SJSA1 (cell line): ENCODE results near the gene WNT7B. TPM values are rescaled to one million over a fixed set of nuclear protein-coding genes. Genes with fewer than 3 reads are reported as not detected.

ENCODE experiments used
- DNase-seq, 2 experiments: peaks; one replicate each; pipeline ENCODE4 v3.0.0-alpha.2; 2015 to 2020; ENCODE audit warnings: low spot score in 2 of 2, low read depth in 1 of 2
- H3K27ac ChIP-seq: fragments of 250-450 bp; sonication (Bioruptor Pico); 2 replicates; pipeline ENCODE4 v1.5.1; 2020; ENCODE audit warnings: mild to moderate bottlenecking, moderate library complexity
- H3K27me3 ChIP-seq: fragments of 250-450 bp; sonication (Bioruptor Pico); replicated peaks from 2 replicates; pipeline ENCODE4 v1.5.1; 2020; ENCODE audit warnings: mild to moderate bottlenecking, moderate library complexity
- H3K36me3 ChIP-seq: fragments of 250-450 bp; sonication (Bioruptor Pico); 2 replicates; pipeline ENCODE4 v1.5.1; 2020; ENCODE audit warnings: mild to moderate bottlenecking
- H3K4me1 ChIP-seq: fragments of 250-450 bp; sonication (Bioruptor Pico); replicated peaks from 2 replicates; pipeline ENCODE4 v1.6.1; 2021; ENCODE audit warnings: mild to moderate bottlenecking
- H3K4me3 ChIP-seq: fragments of 250-450 bp; sonication (Bioruptor Pico); 2 replicates; pipeline ENCODE4 v1.5.1; 2020; ENCODE audit warnings: mild to moderate bottlenecking
- H3K9me3 ChIP-seq: fragments of 250-450 bp; sonication (Bioruptor Pico); replicated peaks from 2 replicates; pipeline ENCODE4 v1.5.1; 2020; ENCODE audit warnings: mild to moderate bottlenecking
- total RNA-seq: library from RNA; depleted of rRNA; stranded (reverse); fragments of >200 nt; shearing (Covaris generic); gene quantifications from 2 replicates; pipeline ENCODE4 v1.2.3, GENCODE V29; 2014

Gene WNT7B
- total RNA-seq, 1 experiment from 2014 or later = 0.18 TPM

DNA sequence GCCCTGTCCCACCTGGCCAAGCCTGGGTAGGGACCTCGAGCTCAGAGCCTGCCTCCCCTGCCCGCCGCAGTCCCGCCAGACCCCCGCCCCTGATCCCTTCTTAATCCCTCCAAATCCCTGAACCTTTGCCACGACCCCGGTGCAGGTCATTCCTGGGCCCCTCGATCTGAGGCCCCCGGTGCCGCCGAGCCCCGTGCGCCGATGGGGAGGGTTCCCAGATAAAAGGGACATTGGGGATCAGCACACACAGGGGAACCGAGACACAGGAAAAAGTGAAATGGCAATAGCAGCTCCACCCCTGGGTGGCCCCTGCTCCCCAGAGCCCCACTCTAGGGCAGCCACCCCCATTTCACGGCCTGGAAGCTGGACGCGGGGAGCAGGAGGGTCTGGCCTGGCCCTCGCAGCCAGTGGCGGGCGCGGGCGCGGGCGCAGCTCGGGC lies 1.3 kb upstream of the WNT7B start:
- DNase-seq = no peak
- H3K4me1 ChIP-seq = peaks cover 36% of the 10 kb centered on the region
- 0 out of 2 replicates have a peak, but pooled peaks cover 2% of the 10 kb centered on the region for H3K9me3 ChIP-seq
- peak overlapping the region; percentile 51 for H3K4me3 ChIP-seq
- peaks cover 46% of the 10 kb centered on the region for H3K27me3 ChIP-seq
- no peaks in the 10 kb centered on the region for H3K36me3 ChIP-seq
- no peak overlapping the region for H3K27ac ChIP-seq

DNA sequence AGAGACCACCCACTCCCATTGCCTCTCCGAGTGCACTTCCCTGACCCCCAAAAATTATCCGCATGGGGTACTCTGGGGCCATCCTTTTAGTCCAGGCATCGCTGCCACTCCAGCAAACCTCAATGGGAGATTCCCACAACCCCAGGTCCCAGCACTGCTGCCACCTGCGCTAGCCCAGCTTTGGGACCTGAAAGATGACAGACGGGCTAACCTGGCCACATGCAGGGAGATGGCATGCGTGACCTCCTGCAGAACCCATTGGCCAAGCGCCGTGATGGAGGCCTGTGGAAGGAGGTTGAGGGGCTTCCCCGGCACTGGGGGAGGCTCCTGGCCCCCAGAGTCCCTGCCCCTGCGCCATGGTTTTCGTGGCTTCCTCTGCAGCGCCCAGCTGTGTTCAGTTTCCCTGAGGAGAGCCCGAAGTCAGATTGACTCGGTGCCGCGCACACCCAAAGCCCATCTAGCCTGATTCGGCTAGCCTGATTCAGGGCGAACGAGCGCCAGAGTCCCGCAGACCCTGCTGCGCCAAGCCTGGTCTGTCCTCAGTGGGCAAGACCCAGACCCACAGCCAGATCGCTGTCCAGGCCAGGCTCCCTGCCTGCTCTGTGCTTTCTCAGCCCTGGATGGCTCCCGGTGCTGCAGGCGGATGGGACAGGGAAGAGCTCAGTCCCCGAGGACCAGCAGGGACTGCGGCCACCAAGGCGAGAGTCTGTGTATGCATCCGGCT lies 751 bp upstream of the WNT7B start:
- peaks cover 52% of the 10 kb centered on the region for H3K27me3 ChIP-seq
- 0 out of 2 replicates have a peak, but pooled peaks cover 2% of the 10 kb centered on the region for H3K9me3 ChIP-seq
- no peaks in the 10 kb centered on the region for H3K36me3 ChIP-seq
- peaks cover 36% of the 10 kb centered on the region for H3K4me1 ChIP-seq
- DNase-seq = peak in 1 of 2 experiments; percentile 37
- H3K27ac ChIP-seq = no peak overlapping the region
- H3K4me3 ChIP-seq = no peak overlapping the region

DNA sequence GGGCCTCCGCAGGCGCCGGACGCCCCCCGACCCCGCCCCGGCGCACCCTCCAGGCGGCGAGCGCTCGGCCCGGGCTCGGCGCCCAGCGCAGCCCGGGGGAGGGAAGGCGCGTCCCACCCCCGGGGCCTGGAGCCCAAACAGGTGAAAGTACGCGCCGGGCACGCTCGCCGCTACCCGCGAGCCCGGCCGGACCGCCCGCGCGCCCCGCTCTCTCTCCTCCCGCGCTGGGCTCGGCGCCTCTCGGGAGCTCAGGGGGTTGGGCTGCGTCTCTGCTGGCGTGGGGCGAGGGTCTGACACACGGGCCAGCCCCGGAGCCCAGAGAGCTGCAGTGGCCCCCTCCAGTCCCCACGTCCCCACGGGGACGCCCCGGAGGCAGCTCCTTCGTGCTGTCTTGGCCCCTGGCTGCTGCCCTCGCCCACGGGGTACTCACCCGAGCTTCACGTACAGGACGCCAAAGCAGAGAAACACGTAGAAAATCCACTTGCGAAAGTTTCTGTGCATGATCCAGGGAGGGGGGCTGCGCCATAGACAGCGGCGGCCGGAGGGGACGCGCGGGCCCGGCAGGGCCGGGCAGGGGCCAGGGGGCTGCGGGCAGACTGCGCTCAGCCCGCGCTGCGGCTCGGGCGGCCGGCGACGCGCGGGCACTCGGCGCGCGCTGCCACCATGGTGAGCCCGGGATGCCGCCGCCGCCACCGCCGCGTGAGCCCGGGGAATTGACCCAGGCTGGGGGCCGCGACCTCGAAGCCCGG lies 534 bp downstream of the WNT7B start:
- DNase-seq = no peak

DNA sequence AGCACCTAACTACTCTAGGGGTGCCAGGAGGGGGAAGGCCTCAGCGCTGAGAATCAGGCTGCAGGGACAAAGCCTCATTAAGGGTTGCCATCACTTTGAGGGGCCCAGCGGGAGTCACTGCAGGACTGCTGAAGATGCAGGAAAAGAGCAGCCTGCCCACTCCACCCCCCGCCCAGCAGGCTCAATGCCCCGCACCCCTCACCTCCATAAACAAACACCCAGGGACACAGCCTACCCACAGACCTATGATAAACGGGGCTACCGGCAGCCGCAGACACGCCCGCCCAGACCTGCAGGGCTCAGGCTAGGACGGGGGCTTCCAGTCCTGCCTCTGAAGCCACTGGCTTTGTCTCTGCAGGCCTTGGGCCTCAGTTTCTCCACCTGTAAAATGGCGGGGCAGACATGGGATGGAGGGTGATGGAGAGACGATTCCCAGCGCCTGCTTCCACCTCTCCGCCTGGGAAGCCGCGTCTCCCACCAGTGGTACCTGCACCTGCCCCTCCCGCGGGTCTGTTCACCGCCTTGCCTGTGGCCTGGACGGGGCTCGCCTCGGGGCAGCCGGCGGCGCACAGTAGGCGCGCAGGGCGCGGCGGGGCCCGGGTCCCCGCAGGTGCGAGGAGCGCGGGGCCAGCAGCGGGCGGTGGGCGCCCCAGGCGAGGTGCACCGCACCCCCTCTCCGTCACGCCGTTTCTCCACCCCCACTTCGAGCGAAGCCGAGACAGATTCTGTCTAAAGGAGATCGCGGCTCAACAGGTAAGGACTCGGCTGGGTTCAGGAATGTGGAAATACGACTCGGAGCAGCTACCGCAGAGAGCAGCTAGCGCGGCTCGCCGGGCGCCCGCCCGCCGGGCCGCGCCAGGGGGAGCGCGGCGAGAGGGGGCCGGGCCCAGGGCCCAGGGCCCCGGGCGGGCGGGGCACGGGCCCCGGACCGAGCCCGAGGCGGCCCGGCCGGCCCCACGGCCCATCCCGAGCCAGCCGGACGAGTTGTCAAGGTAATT lies 1.5 kb downstream of the WNT7B start:
- no peak overlapping the region for H3K27ac ChIP-seq
- H3K9me3 ChIP-seq = 0 out of 2 replicates have a peak, but pooled peaks cover 6% of the 10 kb centered on the region
- H3K4me1 ChIP-seq = peaks cover 58% of the 10 kb centered on the region
- peaks cover 67% of the 10 kb centered on the region for H3K27me3 ChIP-seq
- H3K4me3 ChIP-seq = no peak overlapping the region
- H3K36me3 ChIP-seq = no peaks in the 10 kb centered on the region
- no peak for DNase-seq

More for the DNA sequence above, 534 bp downstream of the WNT7B start:
- H3K9me3 ChIP-seq = 0 out of 2 replicates have a peak, but pooled peaks cover 6% of the 10 kb centered on the region
- H3K4me1 ChIP-seq = peaks cover 48% of the 10 kb centered on the region
- no peak overlapping the region for H3K27ac ChIP-seq
- no peaks in the 10 kb centered on the region for H3K36me3 ChIP-seq
- H3K4me3 ChIP-seq = peak overlapping the region; percentile 24
- peaks cover 63% of the 10 kb centered on the region for H3K27me3 ChIP-seq

DNA sequence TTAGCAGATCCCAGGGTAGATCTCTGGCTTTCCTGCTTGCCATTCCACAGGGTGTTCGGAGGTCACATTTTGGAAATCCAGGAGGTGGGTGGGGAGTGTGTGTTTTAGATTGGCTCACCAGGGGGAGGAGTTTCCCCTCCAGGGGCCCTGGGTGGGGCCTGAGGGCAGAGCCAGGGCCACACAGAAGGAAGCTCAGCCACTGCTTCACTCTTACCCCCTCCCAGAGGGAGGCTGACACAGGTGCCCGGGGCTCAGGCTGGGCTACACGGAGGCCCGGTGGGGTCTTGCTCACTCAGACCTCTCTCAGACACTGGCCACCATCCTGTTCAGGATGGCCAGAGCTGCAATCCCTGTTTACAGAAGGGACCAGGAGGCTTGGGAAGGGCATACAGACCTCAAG lies 2.5 kb downstream of the WNT7B start:
- no peak overlapping the region for H3K4me3 ChIP-seq
- H3K27me3 ChIP-seq = peaks cover 67% of the 10 kb centered on the region
- 0 out of 2 replicates have a peak, but pooled peaks cover 6% of the 10 kb centered on the region for H3K9me3 ChIP-seq

DNA sequence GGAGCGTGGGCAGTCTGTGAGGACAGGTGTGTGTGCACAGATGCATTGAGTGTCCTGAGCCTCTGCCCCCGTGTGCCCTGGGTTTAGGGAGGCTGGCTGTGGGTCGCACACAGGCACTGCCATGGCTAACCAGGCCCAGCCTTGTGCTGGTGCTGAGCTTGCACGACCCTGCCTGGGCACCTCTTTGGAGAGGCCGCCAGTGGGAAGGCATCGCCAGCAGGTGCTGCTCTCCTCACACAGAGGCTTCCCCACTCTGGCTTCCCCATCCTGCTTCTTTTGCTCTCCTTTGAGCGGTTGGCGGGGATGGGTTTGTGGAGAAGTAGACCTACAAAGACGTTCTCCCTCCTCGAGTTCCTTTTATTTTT lies 4.1 kb downstream of the WNT7B start:
- Histone ChIP-seq H3K9me3 (0 out of 2 replicates have a peak, but pooled peaks cover 6% of the 10 kb centered on the region), H3K27ac (no peak overlapping the region), H3K36me3 (no peaks in the 10 kb centered on the region), H3K27me3 (peaks cover 61% of the 10 kb centered on the region), H3K4me1 (peaks cover 67% of the 10 kb centered on the region), H3K4me3 (no peak overlapping the region)
- no peak for DNase-seq

More for the DNA sequence above, 2.5 kb downstream of the WNT7B start:
- Histone ChIP-seq H3K4me1 (peaks cover 65% of the 10 kb centered on the region), H3K36me3 (no peaks in the 10 kb centered on the region), H3K27ac (no peak overlapping the region)
- no peak for DNase-seq

DNA sequence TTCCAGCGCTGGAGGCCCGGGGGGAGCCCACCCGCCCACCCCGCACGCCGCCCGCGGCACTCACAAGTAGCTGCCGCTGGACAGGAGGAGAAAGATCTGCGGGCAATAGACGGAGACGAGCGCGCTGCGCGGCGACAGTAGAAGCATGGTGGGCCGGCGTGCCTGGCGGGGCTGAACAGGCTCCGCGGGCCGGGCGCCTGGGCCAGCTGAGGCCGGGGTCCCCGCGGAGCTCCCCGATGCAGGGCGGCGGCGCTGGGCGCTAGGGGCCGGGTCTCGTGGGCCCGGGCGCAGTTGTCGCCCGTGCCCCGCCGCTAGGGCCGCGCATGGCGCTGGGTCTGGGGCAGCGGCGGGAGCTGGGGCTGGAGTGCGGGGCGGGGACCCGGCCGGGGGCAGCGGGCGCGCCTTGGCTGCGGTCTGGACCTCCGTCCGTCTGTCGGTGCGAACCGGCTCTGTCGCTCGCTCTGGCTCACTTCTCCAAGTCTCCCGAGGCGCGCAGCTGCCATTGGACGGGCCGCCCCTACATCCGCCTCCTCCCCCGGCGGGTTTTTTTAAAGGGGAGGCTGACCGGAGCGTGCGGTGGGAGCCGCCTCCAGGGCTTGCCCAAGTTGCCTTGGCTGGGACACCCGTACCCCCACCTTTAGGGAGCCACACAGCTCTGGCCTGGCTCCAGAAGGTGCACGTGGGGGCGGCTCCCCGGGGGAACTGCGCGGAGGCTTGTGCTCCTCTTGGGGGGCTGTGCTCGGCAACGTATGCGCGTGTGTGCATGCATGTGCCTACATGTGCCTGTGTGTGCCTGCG lies 4.7 kb downstream of the WNT7B start:
- H3K9me3 ChIP-seq = 0 out of 2 replicates have a peak, but pooled peaks cover 6% of the 10 kb centered on the region
- H3K27me3 ChIP-seq = peaks cover 55% of the 10 kb centered on the region
- H3K36me3 ChIP-seq = no peaks in the 10 kb centered on the region
- no peak for DNase-seq
- peak overlapping the region; percentile 19 for H3K4me3 ChIP-seq
- no peak overlapping the region for H3K27ac ChIP-seq
- peaks cover 64% of the 10 kb centered on the region for H3K4me1 ChIP-seq

DNA sequence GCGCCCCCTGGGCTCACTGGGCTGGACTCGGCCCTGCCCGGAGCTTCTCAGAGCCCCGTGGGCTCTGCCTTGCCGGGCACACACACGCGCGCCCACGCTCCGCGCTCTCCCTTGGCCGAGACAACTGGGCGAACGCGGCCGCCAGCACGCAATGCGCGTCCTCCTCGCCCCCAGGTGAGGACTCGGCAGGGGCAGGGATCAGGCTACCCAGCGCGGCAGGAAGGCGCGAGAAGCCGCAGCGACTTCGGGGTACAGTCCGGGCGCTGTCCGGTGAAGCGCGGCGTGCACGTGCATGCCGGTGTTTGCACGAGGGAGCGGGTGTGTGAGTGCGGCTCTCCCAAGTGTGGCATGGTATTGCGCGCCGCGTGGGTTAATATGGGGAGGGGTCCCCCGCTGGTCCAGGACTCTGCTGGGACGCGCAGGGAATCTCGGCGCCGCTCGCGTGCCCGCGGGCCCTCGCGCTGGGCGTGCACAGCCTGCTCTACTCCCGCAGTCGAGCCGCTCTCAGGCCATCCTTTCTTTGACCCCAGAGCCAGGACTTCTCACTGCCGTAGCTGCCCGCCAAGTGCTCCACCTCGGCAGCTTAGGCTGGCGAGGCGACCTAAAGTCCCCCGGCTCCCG lies 5.4 kb downstream of the WNT7B start:
- Histone ChIP-seq H3K27me3 (peaks cover 50% of the 10 kb centered on the region), H3K4me1 (peaks cover 58% of the 10 kb centered on the region), H3K27ac (no peak overlapping the region), H3K36me3 (no peaks in the 10 kb centered on the region), H3K4me3 (peak overlapping the region; percentile 21), H3K9me3 (0 out of 2 replicates have a peak, but pooled peaks cover 6% of the 10 kb centered on the region)
- DNase-seq = no peak

DNA sequence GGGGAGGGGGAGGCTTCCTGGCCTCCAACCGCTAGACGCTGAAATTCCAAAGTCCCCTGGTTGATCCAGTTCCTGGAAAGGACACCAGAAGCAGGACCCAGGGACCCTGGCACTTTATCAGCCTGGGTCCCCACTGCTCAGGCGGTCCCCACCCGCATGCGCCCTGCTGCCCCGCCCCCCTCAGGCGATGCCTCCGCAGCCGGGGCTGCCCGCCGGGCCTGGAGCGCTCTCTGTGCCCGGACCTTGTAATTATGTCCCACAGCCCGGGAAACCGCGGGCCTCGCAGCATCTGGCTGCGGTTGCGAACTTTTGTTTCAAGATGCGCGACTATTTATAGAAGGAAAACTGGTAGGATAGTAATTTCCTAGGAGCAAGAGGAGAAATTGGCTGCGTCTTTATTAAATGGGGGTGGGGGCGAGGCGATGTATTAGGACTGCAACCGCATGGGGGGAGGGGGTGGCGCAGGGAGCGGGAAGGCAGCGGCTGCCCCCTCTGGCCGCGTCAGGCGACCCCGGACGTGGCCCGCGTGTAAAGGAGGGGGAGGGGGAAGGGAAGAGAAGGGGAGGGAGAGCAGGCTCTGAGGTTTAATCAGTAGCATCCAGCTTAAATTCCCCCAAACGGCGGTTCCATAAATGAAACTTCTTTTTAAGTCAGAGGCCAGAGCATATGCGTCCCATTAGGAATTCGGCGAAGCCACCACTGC lies 6.1 kb downstream of the WNT7B start:
- Histone ChIP-seq H3K4me1 (peaks cover 54% of the 10 kb centered on the region), H3K27me3 (peaks cover 46% of the 10 kb centered on the region), H3K36me3 (no peaks in the 10 kb centered on the region), H3K4me3 (peak overlapping the region; percentile 21), H3K9me3 (0 out of 2 replicates have a peak, but pooled peaks cover 4% of the 10 kb centered on the region), H3K27ac (no peak overlapping the region)
- DNase-seq = peak in 1 of 2 experiments; percentile 33

DNA sequence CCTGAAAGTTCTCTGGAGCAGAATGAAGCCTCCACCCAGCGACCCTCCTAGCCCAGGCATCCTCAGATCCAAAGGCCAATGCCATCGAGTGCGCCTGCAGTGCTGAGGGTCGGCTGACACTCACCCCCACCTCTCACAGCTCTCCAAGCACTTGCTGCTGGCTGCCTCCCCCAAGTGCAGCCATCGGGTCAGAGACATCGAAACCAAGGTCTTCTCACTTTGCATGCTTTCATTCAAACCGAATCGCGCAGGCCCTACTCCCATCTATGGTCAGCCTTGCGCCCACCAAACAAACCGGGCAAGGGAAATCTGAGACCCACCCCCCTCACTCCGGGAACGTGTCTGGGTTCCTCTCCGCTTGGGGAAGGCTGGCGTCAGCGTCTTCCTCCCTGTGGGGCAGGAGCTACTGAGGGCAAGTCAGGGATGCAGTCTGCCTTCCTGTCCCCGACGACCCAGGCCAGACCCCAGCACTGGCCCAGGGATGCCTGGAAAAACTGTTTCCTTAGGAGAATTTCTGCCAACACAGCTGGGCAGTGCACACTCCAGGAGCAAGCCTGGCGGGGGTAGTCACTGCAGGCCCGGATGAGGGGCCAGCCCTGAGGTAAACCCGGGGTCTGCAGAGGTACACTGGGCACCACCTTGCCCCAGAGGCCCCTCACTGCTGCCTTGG lies 7.0 kb downstream of the WNT7B start:
- no peaks in the 10 kb centered on the region for H3K36me3 ChIP-seq
- H3K27me3 ChIP-seq = peaks cover 37% of the 10 kb centered on the region
- DNase-seq = no peak
- no peak overlapping the region for H3K4me3 ChIP-seq
- H3K27ac ChIP-seq = no peak overlapping the region
- peaks cover 49% of the 10 kb centered on the region for H3K4me1 ChIP-seq
- 0 out of 2 replicates have a peak, but pooled peaks cover 4% of the 10 kb centered on the region for H3K9me3 ChIP-seq

DNA sequence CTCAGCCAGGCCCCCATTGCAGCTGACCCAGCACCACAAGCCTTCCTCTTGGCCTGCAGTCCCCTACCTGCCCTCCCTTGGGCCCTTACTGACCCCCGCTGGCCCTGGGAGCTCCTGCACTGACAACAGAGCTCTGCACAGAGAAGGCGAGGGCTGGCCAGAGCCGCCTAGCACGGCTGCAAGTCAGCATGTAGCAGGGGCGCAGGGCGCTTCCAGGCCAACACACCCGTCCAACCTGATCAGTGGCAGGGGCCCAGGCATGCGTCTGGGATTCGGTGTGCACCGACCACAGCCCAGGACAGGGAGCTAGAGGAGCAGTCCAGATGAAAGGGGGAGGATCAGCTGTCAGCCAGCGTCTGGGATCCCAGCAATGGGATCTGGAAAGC lies 7.6 kb downstream of the WNT7B start:
- no peak for DNase-seq
- Histone ChIP-seq H3K36me3 (no peaks in the 10 kb centered on the region), H3K4me1 (peaks cover 49% of the 10 kb centered on the region), H3K9me3 (0 out of 2 replicates have a peak, but pooled peaks cover 4% of the 10 kb centered on the region), H3K27ac (no peak overlapping the region), H3K27me3 (peaks cover 32% of the 10 kb centered on the region), H3K4me3 (no peak overlapping the region)
